HUES6 (cell line): ENCODE data around the gene MORN2.
"Not testable (repeated sequence)": the region's sequence is repeated elsewhere in the genome, so short reads cannot be mapped to it uniquely, and the experiment has no call there.

ENCODE experiments used
- H3K27ac ChIP-seq: 2 replicates; pipeline ENCODE4 v1.7.0; 2013; ENCODE audit warnings: low read depth, mild to moderate bottlenecking, low read length, inconsistent platforms
- H3K27me3 ChIP-seq: 2 replicates; pipeline ENCODE4 v1.6.1; 2013; ENCODE audit warnings: low read length; ENCODE audit not compliant: control insufficient read depth, insufficient read depth
- H3K36me3 ChIP-seq: 2 replicates; pipeline ENCODE4 v1.6.1; 2013; ENCODE audit warnings: low read length; ENCODE audit not compliant: control insufficient read depth, insufficient read depth
- H3K4me1 ChIP-seq: 2 replicates; pipeline ENCODE4 v1.6.1; 2013; ENCODE audit warnings: low read length; ENCODE audit not compliant: control insufficient read depth, insufficient read depth
- H3K4me3 ChIP-seq: 2 replicates; pipeline ENCODE4 v1.5.1; 2013; ENCODE audit warnings: low read depth, low read length
- H3K9ac ChIP-seq: one replicate; pipeline ENCODE4 v1.6.1; 2013; ENCODE audit warnings: mild to moderate bottlenecking, low read length
- H3K9me3 ChIP-seq: 2 replicates; pipeline ENCODE4 v1.6.1; 2013; ENCODE audit warnings: low read depth, low read length; ENCODE audit not compliant: control insufficient read depth, insufficient read depth

The MORN2 gene

DNA sequence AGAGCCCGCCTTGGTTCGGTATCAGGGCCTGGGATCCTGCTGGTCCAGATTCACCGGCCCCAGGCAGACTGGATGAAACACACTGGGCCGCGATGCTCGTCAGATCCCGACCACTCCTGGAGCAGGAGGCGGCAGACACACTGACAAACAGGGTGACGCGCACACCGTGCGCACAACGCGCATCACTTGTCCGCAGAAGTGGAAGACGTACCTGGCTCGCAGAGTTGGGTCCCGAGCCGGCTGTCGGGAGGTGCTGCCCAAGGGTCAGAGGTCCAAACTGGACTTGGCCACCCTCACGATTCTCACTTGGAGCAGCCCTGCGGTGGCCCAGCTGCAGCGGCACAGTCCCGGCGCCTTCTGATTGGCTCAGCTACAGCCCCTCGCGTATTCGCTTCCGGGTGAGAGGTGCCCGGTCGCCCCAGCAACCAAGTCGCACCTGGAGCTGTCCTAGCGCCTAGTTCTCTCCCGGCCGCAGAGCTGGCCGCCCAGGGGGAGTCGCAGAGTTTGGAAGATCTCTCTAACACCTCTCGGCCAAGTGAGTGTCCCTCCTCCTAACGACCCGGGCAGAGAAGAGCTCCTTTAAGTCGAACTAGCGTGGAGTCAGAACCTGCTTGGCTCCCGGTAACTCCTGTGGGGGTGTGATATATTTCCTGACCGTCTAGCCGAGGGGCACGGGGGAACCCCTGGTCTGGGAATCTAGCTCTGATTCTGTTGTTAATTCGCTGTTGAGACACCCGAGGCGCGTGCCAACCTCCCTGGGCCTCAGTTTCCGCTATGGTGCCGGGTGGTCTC is at the start of gene MORN2, which contains the start of gene DHX57:
Gene MORN2, plus strand, starts transcription at position 401 of the 792 bp plus-strand sequence.
Gene DHX57, minus strand, starts transcription at position 359 of the 792 bp plus-strand sequence. CDS start 7,529 bp downstream, outside the sequence.
- H3K27ac ChIP-seq, result no peak within 1 kb of the TSS
- H3K27me3 ChIP-seq, result no peaks in the 10 kb centered on the region
- peak within 1 kb of the TSS; percentile 85 for H3K9ac ChIP-seq
- peak within 1 kb of the TSS; percentile 89 for H3K4me3 ChIP-seq
- H3K9me3 ChIP-seq, result no peaks in the 10 kb centered on the region
- peaks cover 6% of the 10 kb centered on the region; the same call in 1 of the 2 replicates for H3K4me1 ChIP-seq
- no peaks in the 10 kb centered on the region for H3K36me3 ChIP-seq

DNA sequence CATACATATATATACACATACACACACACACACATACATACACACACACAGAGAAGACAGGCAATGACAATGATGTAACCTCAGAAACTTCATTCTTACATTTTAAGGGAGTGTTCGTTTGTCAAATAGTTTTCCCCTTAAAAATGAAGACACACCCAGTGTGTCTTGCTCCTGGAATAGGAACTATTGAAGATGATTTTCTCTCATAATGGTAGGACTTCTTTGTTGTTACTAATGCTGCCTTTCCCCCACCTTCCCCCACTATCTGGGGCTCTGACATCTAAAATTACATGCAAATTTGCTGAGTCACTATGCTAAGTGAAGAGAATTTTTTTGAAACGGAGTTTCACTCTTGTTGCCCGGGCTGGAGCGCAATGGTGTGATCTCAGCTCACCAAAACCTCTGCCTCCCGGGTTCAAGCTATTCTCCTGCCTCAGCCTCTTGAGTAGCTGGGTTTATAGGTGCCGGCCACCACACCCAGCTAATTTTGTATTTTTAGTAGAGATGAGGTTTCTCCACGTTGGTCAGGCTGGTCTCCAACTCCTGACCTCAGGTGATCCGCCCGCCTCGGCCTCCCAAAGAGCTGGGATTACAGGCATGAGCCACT is 48.1 kb upstream of the MORN2 start:
- H3K36me3 ChIP-seq, result peaks cover 41% of the 10 kb centered on the region
- not testable (repeated sequence) for H3K9ac ChIP-seq, H3K9me3 ChIP-seq, H3K4me1 ChIP-seq, H3K27me3 ChIP-seq, H3K4me3 ChIP-seq
- H3K27ac ChIP-seq, result peak overlapping the region; percentile 53; the same call in 1 of the 2 replicates

DNA sequence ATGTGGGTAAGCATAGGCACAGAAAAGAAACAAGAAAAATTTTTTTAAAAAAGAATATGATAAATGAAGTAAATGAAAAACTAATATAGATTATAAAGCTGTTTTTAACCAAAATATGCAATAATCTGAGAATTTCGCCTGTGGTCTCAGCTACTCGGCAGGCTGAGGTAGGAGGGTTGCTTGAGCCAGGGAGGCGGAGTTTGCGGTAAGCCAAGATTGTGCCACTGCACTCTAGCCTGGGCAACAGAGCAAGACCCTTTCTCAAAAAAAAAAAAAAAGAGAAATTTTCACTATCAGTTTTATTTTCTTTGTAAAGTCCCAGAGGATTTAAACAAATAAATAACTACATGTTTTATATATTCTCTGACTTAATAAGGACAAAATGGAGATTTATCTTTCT is 47.3 kb upstream of the MORN2 start:
- no peaks in the 10 kb centered on the region for H3K27me3 ChIP-seq
- no peaks in the 10 kb centered on the region for H3K9me3 ChIP-seq
- no peak overlapping the region for H3K27ac ChIP-seq
- H3K9ac ChIP-seq, result no peak overlapping the region
- no peak overlapping the region for H3K4me3 ChIP-seq
- peaks cover 36% of the 10 kb centered on the region for H3K36me3 ChIP-seq
- peaks cover 3% of the 10 kb centered on the region; the same call in 1 of the 2 replicates for H3K4me1 ChIP-seq

DNA sequence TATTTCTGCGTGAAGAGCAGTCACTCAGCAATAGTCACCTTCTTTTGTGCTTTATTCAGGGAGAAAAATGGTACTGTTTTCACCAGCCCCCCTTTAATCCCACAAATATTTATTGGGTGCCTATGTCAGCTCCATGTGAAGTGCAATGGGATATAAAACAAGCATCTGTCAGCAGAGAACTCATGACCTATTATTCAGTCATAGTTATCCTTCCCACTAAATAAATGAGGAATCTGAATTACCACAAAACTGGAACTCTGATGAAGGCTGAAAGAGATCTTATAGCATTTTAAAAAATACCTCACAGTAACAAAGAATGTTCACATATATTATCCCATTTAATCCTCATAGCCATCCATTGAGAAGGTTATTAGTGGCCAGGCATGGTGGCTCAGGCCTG is 45.8 kb upstream of the MORN2 start:
- Histone ChIP-seq H3K36me3 (peaks cover 34% of the 10 kb centered on the region), H3K27me3 (no peaks in the 10 kb centered on the region), H3K4me3 (no peak overlapping the region), H3K9me3 (no peaks in the 10 kb centered on the region), H3K27ac (no peak overlapping the region), H3K4me1 (peaks cover 3% of the 10 kb centered on the region; the same call in 1 of the 2 replicates), H3K9ac (no peak overlapping the region)

DNA sequence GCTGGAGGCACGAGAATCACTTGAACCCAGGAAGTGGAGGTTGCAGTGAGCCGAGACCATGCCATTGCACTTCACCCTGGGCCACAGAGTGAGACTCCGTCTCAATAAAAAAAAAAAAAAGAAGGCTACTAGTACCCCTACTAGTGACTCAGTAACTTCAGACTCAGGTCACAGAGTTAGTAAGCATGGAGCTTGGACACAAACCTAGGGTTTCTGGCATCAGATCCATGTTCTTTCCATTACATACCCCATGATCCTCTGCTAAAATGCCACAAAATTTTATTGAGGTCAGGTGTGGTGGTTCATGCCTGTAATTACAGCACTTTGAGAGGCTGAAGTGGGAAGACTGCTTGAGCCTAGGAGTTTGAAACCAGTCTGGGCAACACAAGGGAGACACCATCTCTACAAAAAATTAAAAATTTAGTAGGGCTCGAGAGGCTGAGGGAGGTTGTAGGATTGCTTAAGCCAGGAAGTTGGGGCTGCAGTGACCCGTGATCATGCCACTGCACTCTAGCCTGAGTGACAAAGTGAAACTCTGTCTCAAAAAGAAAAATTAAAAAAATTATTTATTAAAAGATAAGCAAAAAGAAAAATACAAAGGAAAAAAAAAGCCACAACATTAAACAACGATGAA is 45.1 kb upstream of the MORN2 start:
- H3K4me3 ChIP-seq, result no peak overlapping the region
- no peaks in the 10 kb centered on the region for H3K9me3 ChIP-seq
- peaks cover 35% of the 10 kb centered on the region for H3K36me3 ChIP-seq
- H3K27me3 ChIP-seq, result no peaks in the 10 kb centered on the region
- H3K27ac ChIP-seq, result no peak overlapping the region
- peaks cover 3% of the 10 kb centered on the region; the same call in 1 of the 2 replicates for H3K4me1 ChIP-seq
- no peak overlapping the region for H3K9ac ChIP-seq

DNA sequence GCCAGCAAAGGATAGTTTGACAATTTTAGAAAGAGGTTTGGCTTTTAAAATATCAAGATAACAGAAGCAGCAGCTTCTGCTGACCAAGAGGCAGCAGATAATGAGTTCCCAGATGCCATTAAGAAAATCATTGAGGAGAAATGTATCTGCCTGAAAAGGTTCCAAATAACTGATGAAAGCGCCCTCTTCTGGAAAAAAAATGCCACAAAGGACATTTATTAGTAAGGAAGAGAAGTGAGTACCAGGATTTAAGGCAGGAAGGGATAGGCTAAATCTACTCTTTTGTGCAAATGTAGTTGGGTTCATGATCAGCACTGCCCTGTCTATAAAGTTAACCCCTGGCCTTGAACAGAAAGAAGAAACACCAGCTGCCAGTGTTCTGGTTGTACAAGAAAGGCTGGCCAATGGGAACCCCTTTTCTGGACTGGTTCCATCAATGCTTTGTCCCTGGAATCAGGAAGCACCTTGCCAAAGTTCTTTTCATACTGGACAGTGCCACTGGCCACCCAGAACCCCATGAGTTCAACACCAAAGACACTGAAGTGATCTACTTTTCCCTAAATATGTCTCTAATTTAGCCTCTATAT is 40.7 kb upstream of the MORN2 start:
- no peaks in the 10 kb centered on the region for H3K4me1 ChIP-seq
- no peak overlapping the region for H3K4me3 ChIP-seq
- no peak overlapping the region for H3K9ac ChIP-seq
- peaks cover 51% of the 10 kb centered on the region for H3K36me3 ChIP-seq
- H3K27ac ChIP-seq, result no peak overlapping the region
- H3K27me3 ChIP-seq, result no peaks in the 10 kb centered on the region
- no peaks in the 10 kb centered on the region for H3K9me3 ChIP-seq

DNA sequence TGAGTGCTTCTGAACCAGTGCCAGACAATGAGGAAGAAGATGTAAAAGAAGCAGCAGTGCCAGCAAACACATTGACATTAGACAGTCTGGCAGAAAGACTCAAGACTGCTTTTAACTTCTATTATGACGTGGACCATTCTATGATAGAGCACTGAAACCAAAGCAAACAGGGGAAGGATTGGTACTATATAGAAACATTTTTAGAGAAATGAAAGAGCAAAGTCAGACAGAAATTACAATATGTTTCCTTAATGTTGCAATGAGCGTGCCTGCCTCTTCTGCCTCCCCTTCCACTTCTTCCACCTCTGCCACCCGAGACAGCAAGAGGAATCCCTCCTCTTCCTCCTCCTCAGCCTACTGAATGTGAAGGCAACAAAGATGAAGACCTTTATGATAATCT is 39.8 kb upstream of the MORN2 start:
- Histone ChIP-seq H3K27ac (no peak overlapping the region), H3K27me3 (no peaks in the 10 kb centered on the region), H3K36me3 (peaks cover 50% of the 10 kb centered on the region), H3K4me1 (no peaks in the 10 kb centered on the region), H3K4me3 (no peak overlapping the region), H3K9ac (no peak overlapping the region), H3K9me3 (no peaks in the 10 kb centered on the region)

DNA sequence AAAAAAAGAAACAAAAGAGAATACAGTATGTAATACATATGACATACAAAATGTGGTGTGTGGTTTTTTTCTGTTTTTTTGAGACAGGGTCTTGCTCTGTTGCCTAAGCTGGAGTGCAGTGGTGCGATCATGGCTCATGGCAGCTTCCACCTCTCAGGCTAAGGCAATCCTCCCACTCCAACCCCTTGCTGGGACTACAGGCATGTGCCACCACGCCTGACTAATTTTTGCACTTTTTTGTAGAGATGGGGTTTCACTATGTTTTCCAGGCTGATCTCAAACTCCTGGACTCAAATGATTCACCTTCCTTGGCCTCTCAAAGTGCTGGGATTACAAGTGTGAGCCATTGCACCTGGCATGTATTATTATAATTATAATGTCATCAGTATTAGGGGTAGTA is 39.0 kb upstream of the MORN2 start:
- Histone ChIP-seq H3K9ac (no peak overlapping the region), H3K36me3 (peaks cover 54% of the 10 kb centered on the region), H3K9me3 (no peaks in the 10 kb centered on the region), H3K4me1 (no peaks in the 10 kb centered on the region), H3K4me3 (no peak overlapping the region), H3K27me3 (no peaks in the 10 kb centered on the region), H3K27ac (no peak overlapping the region)

DNA sequence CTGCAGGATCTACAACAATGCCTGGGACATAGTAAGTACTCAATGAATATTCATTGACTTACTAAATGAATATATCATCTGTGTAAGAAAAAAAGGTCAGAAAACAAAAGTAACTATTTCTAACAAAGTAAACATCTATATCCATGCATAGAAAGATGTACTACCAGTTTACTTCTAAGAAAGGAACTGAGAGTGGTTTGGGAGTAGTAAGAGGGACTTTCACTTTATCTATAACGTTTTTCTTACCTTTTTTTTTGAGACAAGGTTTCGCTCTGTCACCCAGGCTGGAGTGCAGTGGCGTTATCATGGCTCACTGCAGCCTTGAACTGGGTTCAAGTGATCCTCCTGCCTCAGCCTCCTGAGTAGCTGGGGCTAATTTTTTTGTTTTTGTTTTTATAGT is 25.7 kb upstream of the MORN2 start:
- Histone ChIP-seq H3K9me3 (no peaks in the 10 kb centered on the region), H3K4me1 (no peaks in the 10 kb centered on the region), H3K27ac (no peak overlapping the region), H3K27me3 (no peaks in the 10 kb centered on the region), H3K9ac (no peak overlapping the region), H3K36me3 (peaks cover 71% of the 10 kb centered on the region), H3K4me3 (no peak overlapping the region)

DNA sequence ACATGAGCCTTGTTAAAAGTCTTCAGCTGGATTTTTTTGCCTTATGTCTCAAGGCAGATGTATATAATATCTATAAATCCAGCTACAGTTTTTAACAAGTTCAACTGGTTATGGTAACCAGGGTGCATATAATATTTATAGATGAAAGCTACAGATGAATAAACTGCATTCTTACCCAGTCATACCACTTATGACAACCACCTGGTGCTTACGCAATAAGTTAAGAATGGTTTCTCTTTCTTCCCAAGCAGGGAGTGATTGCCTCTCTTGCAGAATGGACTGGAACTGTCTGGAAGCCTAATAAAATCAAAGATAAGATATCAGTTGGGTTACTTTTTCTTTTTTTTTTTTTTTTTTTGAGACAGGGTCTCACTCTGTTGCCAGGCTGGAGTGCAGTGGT is 19.6 kb upstream of the MORN2 start:
- no peak overlapping the region for H3K9ac ChIP-seq
- H3K9me3 ChIP-seq, result no peaks in the 10 kb centered on the region
- H3K27ac ChIP-seq, result no peak overlapping the region
- no peak overlapping the region for H3K4me3 ChIP-seq
- peaks cover 81% of the 10 kb centered on the region for H3K36me3 ChIP-seq
- no peaks in the 10 kb centered on the region for H3K4me1 ChIP-seq
- H3K27me3 ChIP-seq, result no peaks in the 10 kb centered on the region

DNA sequence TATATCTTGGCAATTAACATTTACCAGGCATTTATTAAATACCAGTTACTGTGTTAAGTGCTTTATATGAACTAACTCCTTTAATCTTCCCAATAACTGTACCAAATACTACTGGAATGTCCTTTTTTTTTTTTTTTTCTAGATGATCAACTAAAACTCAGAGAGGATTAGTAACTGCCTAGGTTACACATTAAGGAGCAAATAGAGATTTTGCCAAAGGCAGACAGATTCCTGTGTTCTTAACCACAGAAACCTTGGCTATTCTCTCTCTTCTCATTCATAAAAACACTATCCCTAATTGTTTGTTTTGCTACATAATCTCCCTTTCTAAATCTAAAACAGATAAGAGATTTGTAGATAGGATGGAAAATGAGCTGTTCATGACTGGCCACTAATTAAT is 13.3 kb upstream of the MORN2 start:
- Histone ChIP-seq H3K27me3 (no peaks in the 10 kb centered on the region), H3K9ac (no peak overlapping the region), H3K4me1 (no peaks in the 10 kb centered on the region), H3K9me3 (no peaks in the 10 kb centered on the region), H3K27ac (no peak overlapping the region), H3K4me3 (no peak overlapping the region), H3K36me3 (peaks cover 63% of the 10 kb centered on the region)
